K562 (cell line): Measurements from ENCODE around the gene PDCD1LG2. TPM values are rescaled to one million over a fixed set of nuclear protein-coding genes. Genes with fewer than 3 reads are reported as not detected.
"Not testable (repeated sequence)": the region's sequence is repeated elsewhere in the genome, so short reads cannot be mapped to it uniquely, and the experiment has no call there.

Experiments used
- ATAC-seq: fragments of 200-7000 bp; cut with Tn5 transposase; 3 replicates; pipeline ENCODE4 v1.9.1; 2020; ENCODE audit warnings: moderate library complexity
- BruUV-seq: library from RNA; stranded (reverse); fragments of 400-500 nt; replicated peaks from 2 replicates; lab custom pipeline; 2021; lab: Mats Ljungman, UMichigan
- CTCF ChIA-PET: fragments of 300-600 bp; formaldehyde crosslinking; extraction: SDS; loops from one replicate; lab custom pipeline; 2021; ENCODE audit warnings: low intra/inter-chr PET ratio; lab: Yijun Ruan, JAX
- POLR2A ChIA-PET: fragments of 300-600, 350-650 bp; sonication (Branson Sonifier 250); formaldehyde crosslinking; extraction: SDS; loops from one replicate; lab custom pipeline; 2021; ENCODE audit warnings: antibody characterized with exemption, inconsistent platforms; lab: Yijun Ruan, JAX
- DNase-seq, 4 experiments: peaks; one replicate each; pipeline versions ENCODE4 v3.0.0 to v3.0.0-alpha.2; 2011 to 2018; ENCODE audit warnings: low spot score in 3 of 4, mixed read lengths in 3 of 4; ENCODE audit errors: extremely low read depth in 1 of 4
- FAIRE-seq: peaks from 2 replicates; lab custom pipeline; 2011; peaks lifted over from hg19 to GRCh38; lab: Jason Lieb, UNC
- H2AFZ ChIP-seq: 2 replicates; pipeline ENCODE4 v1.6.0; 2011; ENCODE audit warnings: low read depth, low read length, control low read depth, inconsistent platforms
- H3K27ac ChIP-seq: fragments of 200-600 bp; 3 replicates; pipeline ENCODE4 v1.8.0; 2011; ENCODE audit warnings: low read depth, mild to moderate bottlenecking, control low read depth, inconsistent platforms, low read length, moderate library complexity, mixed read lengths; ENCODE audit errors: extremely low read depth
- H3K27me3 ChIP-seq, 2 experiments: fragments of 300-600 bp in 1 of 2; 2 replicates in 1 of 2; 3 replicates in 1 of 2; pipeline versions ENCODE4 v1.6.0 to v1.8.0; 2011; ENCODE audit warnings: inconsistent platforms in 2 of 2, low read length in 2 of 2, mild to moderate bottlenecking in 1 of 2, mixed read lengths in 1 of 2, moderate library complexity in 1 of 2; ENCODE audit not compliant: control insufficient read depth in 2 of 2, insufficient read depth in 2 of 2
- H3K36me3 ChIP-seq: fragments of 300-600 bp; 3 replicates; pipeline ENCODE4 v1.8.0; 2011; ENCODE audit warnings: mild to moderate bottlenecking, low read length, inconsistent platforms; ENCODE audit not compliant: control insufficient read depth, insufficient read depth
- H3K4me1 ChIP-seq, 2 experiments: fragments of 200-600 bp in 1 of 2; replicated peaks in 1 of 2; 2 replicates in 1 of 2; 3 replicates in 1 of 2; pipeline versions ENCODE4 v1.5.1 to v1.8.0; 2011; ENCODE audit warnings: inconsistent platforms in 2 of 2, low read length in 2 of 2, mild to moderate bottlenecking in 1 of 2, mixed read lengths in 1 of 2, moderate library complexity in 1 of 2; ENCODE audit not compliant: control insufficient read depth in 2 of 2, insufficient read depth in 2 of 2
- H3K4me2 ChIP-seq: 2 replicates; pipeline ENCODE4 v1.6.1; 2011; ENCODE audit warnings: low read length, control low read depth, inconsistent platforms, mixed read lengths; ENCODE audit not compliant: insufficient read depth
- H3K4me3 ChIP-seq: fragments of 200-600 bp; sonication (generic), shearing (Covaris generic); 2 replicates; pipeline ENCODE4 v1.5.1; 2016; ENCODE audit warnings: control low read depth, inconsistent platforms
- H3K79me2 ChIP-seq: fragments of 200-600 bp; 3 replicates; pipeline ENCODE4 v1.8.0; 2011; ENCODE audit warnings: low read length, inconsistent platforms; ENCODE audit not compliant: control insufficient read depth, insufficient read depth
- H3K9ac ChIP-seq, 2 experiments: 2 replicates each; pipeline versions ENCODE4 v1.6.0 to v1.6.1; 2011; ENCODE audit warnings: low read depth in 2 of 2, low read length in 2 of 2, control low read depth in 1 of 2, inconsistent platforms in 1 of 2, mild to moderate bottlenecking in 1 of 2, mixed read lengths in 1 of 2; ENCODE audit not compliant: insufficient read depth in 1 of 2
- H3K9me1 ChIP-seq: one replicate; pipeline ENCODE4 v1.6.0; 2011; ENCODE audit warnings: inconsistent platforms, mild to moderate bottlenecking, low read length, moderate library complexity; ENCODE audit not compliant: control insufficient read depth, insufficient read depth
- H3K9me3 ChIP-seq: replicated peaks from 2 replicates; pipeline ENCODE4 v1.5.1; 2011; ENCODE audit warnings: low read depth, low read length, inconsistent platforms; ENCODE audit not compliant: control insufficient read depth, insufficient read depth
- H4K20me1 ChIP-seq: replicated peaks from 2 replicates; pipeline ENCODE4 v1.6.1; 2011; ENCODE audit warnings: low read length, inconsistent platforms, mixed read lengths; ENCODE audit not compliant: control insufficient read depth, insufficient read depth
- ATF4 ChIP-seq: fragments of 450-650 bp; formaldehyde crosslinking; IDR thresholded peaks from 2 replicates; pipeline ENCODE4 v1.4.0; 2022; ENCODE audit warnings: mild to moderate bottlenecking, moderate library complexity
- BCOR ChIP-seq: fragments of 450-650 bp; IDR thresholded peaks from 2 replicates; pipeline ENCODE4 v1.6.1; 2016
- KDM4B ChIP-seq, 2 experiments: fragments of 450-650 bp in 1 of 2; sonication (generic) in 1 of 2; IDR thresholded peaks; 2 replicates each; pipeline ENCODE4 v1.6.1; 2016 to 2017; ENCODE audit warnings: borderline replicate concordance in 2 of 2, antibody characterized with exemption in 1 of 2, low read depth in 1 of 2, mild to moderate bottlenecking in 1 of 2
- MAFF ChIP-seq: IDR thresholded peaks from 2 replicates; pipeline ENCODE4 v1.6.1; 2012; ENCODE audit warnings: low read length, improper control_type of control experiment
- NR2C1 ChIP-seq, 2 experiments: fragments of 450-650 bp; IDR thresholded peaks; 2 replicates each; pipeline ENCODE4 v1.6.1; 2017; ENCODE audit warnings: mild to moderate bottlenecking in 2 of 2, antibody characterized with exemption in 1 of 2, inconsistent platforms in 1 of 2, missing compliant biosample characterization in 1 of 2, missing genetic modification characterization in 1 of 2
- PML ChIP-seq: IDR thresholded peaks from 2 replicates; pipeline ENCODE4 v1.6.1; 2012; ENCODE audit warnings: low read length, inconsistent platforms
- PTRF ChIP-seq: fragments of 450-650 bp; IDR thresholded peaks from 2 replicates; pipeline ENCODE4 v1.6.1; 2016; ENCODE audit warnings: mild to moderate bottlenecking, missing genetic modification characterization, missing compliant biosample characterization
- RHOXF2B ChIP-seq: fragments of 250-450 bp; sonication (Bioruptor Pico); conservative IDR thresholded peaks from 2 replicates; pipeline ENCODE4 v1.5.1; 2021
- ZNF12 ChIP-seq: sonication (generic); formaldehyde crosslinking; IDR thresholded peaks from 2 replicates; pipeline ENCODE4 v1.4.0; 2020; ENCODE audit warnings: mild to moderate bottlenecking, missing genetic modification reagents
- ZNF146 ChIP-seq: IDR thresholded peaks from one replicate; pipeline ENCODE4 v1.6.1; 2018; ENCODE audit warnings: missing compliant biosample characterization; ENCODE audit not compliant: unreplicated experiment
- ZNF175 ChIP-seq: fragments of 200-800 bp; sonication (Bioruptor generic); IDR thresholded peaks from 2 replicates; pipeline ENCODE4 v1.6.1; 2016; ENCODE audit warnings: low read depth, mild to moderate bottlenecking, missing genetic modification characterization, missing compliant biosample characterization
- WGBS: fragments of 100-300 bp; shearing (Covaris generic); methylation state at CpG from one replicate; pipeline ENCODE4 v1.1.6; 2016; ENCODE audit warnings: low coverage, mixed read lengths; ENCODE audit not compliant: insufficient coverage; ENCODE audit errors: missing lambda C conversion rate; 5-methylcytosine and 5-hydroxymethylcytosine counted together
- in situ Hi-C: fragments of 300-500 bp; cut with MboI; formaldehyde crosslinking; loops from 4 replicates; pipeline ENCODE4 v1.15.0; 2018; ENCODE audit warnings: inconsistent platforms, mixed read lengths
- intact Hi-C: fragments of 100-400 bp; cut with micrococcal nuclease; formaldehyde crosslinking; loops from 2 replicates; pipeline ENCODE4 v1.14.2; 2022
- polyA plus RNA-seq, 8 experiments: library from polyadenylated mRNA; depleted of rRNA in 4 of 8; stranded (reverse) in 5 of 8; unstranded in 3 of 8; fragments of >200 nt; fragmentation: Nextera tagmentation in 2 of 8; fragmentation: Illumina TruSeq in 1 of 8; extraction: Ambion mirVana in 2 of 8; extraction: Trizol in 1 of 8; gene quantifications; 2 replicates each; pipeline versions ENCODE4 v1.2.1 to v1.2.3, GENCODE V29; 2011 to 2014; ENCODE audit warnings: inconsistent platforms in 1 of 8, missing spikeins in 1 of 8
- total RNA-seq, 7 experiments: library from RNA; depleted of rRNA in 6 of 7; stranded (reverse); fragments of >200 nt in 6 of 7; fragmentation: Illumina TruSeq in 2 of 7; extraction: Trizol in 2 of 7; gene quantifications; 2 replicates each; pipeline versions ENCODE4 v1.2.1 to v1.2.3, GENCODE V29; 2011 to 2021; ENCODE audit warnings: low replicate concordance in 1 of 7

The PDCD1LG2 gene
- total and polyA plus RNA-seq, 9 of the 15 experiments (the other 6 are each of a cell fraction or from before 2014, with no cell fraction given), result not detected

GRCh38 chr9:5493679-5494511 is 16.4 kb upstream of the PDCD1LG2 start (continued):
- TF ChIP-seq RHOXF2B, result no peak
- peak; percentile 58; the same call in 1 of the 2 replicates for TF ChIP-seq ATF4 (CRISPR knock-in tag)
- TF ChIP-seq PML, result no peak
- peak; percentile 97 for TF ChIP-seq MAFF
- no peak for TF ChIP-seq ZNF12 (CRISPR knock-in tag)
- no peak for TF ChIP-seq KDM4B (IDR thresholded peaks at IDR 0.05; ENCODE audit: borderline replicate concordance in 2 of 2, low read depth in 1 of 2)
- no peak for TF ChIP-seq NR2C1 (IDR thresholded peaks at IDR 0.05)
- peak; percentile 66 for TF ChIP-seq NR2C1 (tag; IDR thresholded peaks at IDR 0.05)
- peak; percentile 85 for TF ChIP-seq ZNF175 (CRISPR knock-in tag)
- peak; percentile 66; the same call in 1 of the 2 replicates for TF ChIP-seq PTRF (tag)

- H3K4me1 ChIP-seq, result peaks cover 5 to 27% of the 10 kb centered on the region in 2 experiments
- H3K9me1 ChIP-seq, H3K36me3 ChIP-seq, intact Hi-C loops, H3K27ac ChIP-seq, H3K9me3 ChIP-seq, DNase-seq, H3K4me3 ChIP-seq, H3K27me3 ChIP-seq, H4K20me1 ChIP-seq, H3K9ac ChIP-seq, ATAC-seq, FAIRE-seq, BruUV-seq, in situ Hi-C loops, CTCF ChIA-PET, H2AFZ ChIP-seq, H3K4me2 ChIP-seq, H3K79me2 ChIP-seq, POLR2A ChIA-PET: not testable (repeated sequence)
- TF ChIP-seq ZNF146 (CRISPR knock-in tag) (peak; percentile 79), BCOR (peak; percentile 34; the same call in 1 of the 2 replicates)
- 70% methylated on average over 2 of the region's 3 CpGs for WGBS
Observed at GRCh38 chr9:5494765-5495164, 15.6 kb upstream of the PDCD1LG2 start.
